UCSD-AML1 (cell line): ENCODE data around the gene WFS1.

Source experiments
- DNase-seq: peaks from one replicate; lab custom pipeline; 2025; ENCODE audit not compliant: unreplicated experiment; lab: John Stamatoyannopoulos, UW

Gene WFS1

GRCh38 chr4:6269616-6270511 lies at the start of gene WFS1:
Gene WFS1, plus strand, starts transcription at chr4:6269850. Its CDS starts 7,606 bp downstream, at chr4:6277456.
- DNase-seq = peak; percentile 90

- DNase-seq = no peak
These were observed 48.3 kb upstream of the WFS1 start for GRCh38 chr4:6221301-6221850.

- DNase-seq = no peak
These were observed 47.5 kb upstream of the WFS1 start for GRCh38 chr4:6221851-6222760.

- no peak for DNase-seq
These were observed 46.8 kb upstream of the WFS1 start for GRCh38 chr4:6222761-6223292.

GRCh38 chr4:6224735-6225134 lies 44.9 kb upstream of the WFS1 start:
- DNase-seq = no peak

GRCh38 chr4:6225469-6225868 lies 44.2 kb upstream of the WFS1 start:
- DNase-seq = peak; percentile 14

GRCh38 chr4:6226506-6226905 lies 43.1 kb upstream of the WFS1 start:
- DNase-seq = no peak

GRCh38 chr4:6227412-6228157 lies 42.1 kb upstream of the WFS1 start:
- no peak for DNase-seq

GRCh38 chr4:6228158-6229067 lies 41.2 kb upstream of the WFS1 start:
- DNase-seq = no peak

- DNase-seq = no peak
These were observed 40.6 kb upstream of the WFS1 start for GRCh38 chr4:6229095-6229494.

GRCh38 chr4:6229671-6230501 lies 39.8 kb upstream of the WFS1 start:
- no peak for DNase-seq

GRCh38 chr4:6230502-6230785 lies 39.2 kb upstream of the WFS1 start:
- DNase-seq = no peak

GRCh38 chr4:6230827-6231662 lies 38.6 kb upstream of the WFS1 start:
- DNase-seq = no peak

GRCh38 chr4:6231663-6232165 lies 37.9 kb upstream of the WFS1 start:
- DNase-seq = no peak

GRCh38 chr4:6232836-6233785 lies 36.5 kb upstream of the WFS1 start:
- no peak for DNase-seq

GRCh38 chr4:6233929-6234328 lies 35.7 kb upstream of the WFS1 start:
- no peak for DNase-seq

GRCh38 chr4:6235012-6235411 lies 34.6 kb upstream of the WFS1 start:
- no peak for DNase-seq
